Activated T-helper 17 cell treated with anti-CD3 and anti-CD28 coated beads, Interleukin-2, amount 50 U/mL, for 72 hours (primary cell): ENCODE results near the gene AADAC. TPM values are rescaled to one million over a fixed set of nuclear protein-coding genes. Genes with fewer than 3 reads are reported as not detected.
"Not testable (repeated sequence)": the region's sequence is repeated elsewhere in the genome, so short reads cannot be mapped to it uniquely, and the experiment has no call there.

Experiments used
- ATAC-seq: fragments of 150-1000 bp; cut with Tn5 transposase; replicated peaks from 2 replicates; pipeline ENCODE4 v1.10.0; 2021; ENCODE audit warnings: mild to moderate bottlenecking, moderate library complexity
- H3K27ac Mint-ChIP-seq: one replicate; pipeline ENCODE4 v1.8.0; 2022; ENCODE audit warnings: mixed read lengths
- H3K27me3 Mint-ChIP-seq: one replicate; pipeline ENCODE4 v1.8.0; 2022; ENCODE audit warnings: mixed read lengths
- H3K36me3 Mint-ChIP-seq: one replicate; pipeline ENCODE4 v1.8.0; 2022; ENCODE audit warnings: low read depth, mild to moderate bottlenecking, mixed read lengths
- H3K4me1 Mint-ChIP-seq: one replicate; pipeline ENCODE4 v1.8.0; 2022; ENCODE audit warnings: mixed read lengths
- H3K4me3 Mint-ChIP-seq: one replicate; pipeline ENCODE4 v1.8.0; 2022; ENCODE audit warnings: mild to moderate bottlenecking, mixed read lengths
- H3K9me3 Mint-ChIP-seq: one replicate; pipeline ENCODE4 v1.8.0; 2022; ENCODE audit warnings: mixed read lengths
- total RNA-seq, 2 donors: library from RNA; stranded (reverse); gene quantifications; one replicate each; pipeline ENCODE4 v1.2.3, GENCODE V29; 2022

AADAC gene
- total RNA-seq, 2 donors from 2014 or later, result not detected

- no peak for ATAC-seq
- no peak overlapping the region for H3K27ac Mint-ChIP-seq
- no peaks in the 10 kb centered on the region for H3K36me3 Mint-ChIP-seq
- H3K4me1 Mint-ChIP-seq, result no peaks in the 10 kb centered on the region
- H3K4me3 Mint-ChIP-seq, result no peak overlapping the region
- peaks cover 11% of the 10 kb centered on the region for H3K27me3 Mint-ChIP-seq
- H3K9me3 Mint-ChIP-seq, result no peaks in the 10 kb centered on the region
These were observed 42.7 kb downstream of the AADAC start for GRCh38 chr3:151856641-151857040.

- ATAC-seq, result no peak
- no peak overlapping the region for H3K27ac Mint-ChIP-seq
- H3K4me3 Mint-ChIP-seq, result no peak overlapping the region
- no peaks in the 10 kb centered on the region for H3K9me3 Mint-ChIP-seq
- H3K36me3 Mint-ChIP-seq, result no peaks in the 10 kb centered on the region
- H3K4me1 Mint-ChIP-seq, result no peaks in the 10 kb centered on the region
- peaks cover 11% of the 10 kb centered on the region for H3K27me3 Mint-ChIP-seq
These were observed 45.3 kb downstream of the AADAC start for GRCh38 chr3:151859233-151859673.

- no peaks in the 10 kb centered on the region for H3K4me1 Mint-ChIP-seq
- H3K27ac Mint-ChIP-seq, result no peak overlapping the region
- H3K9me3 Mint-ChIP-seq, result no peaks in the 10 kb centered on the region
- H3K4me3 Mint-ChIP-seq, result no peak overlapping the region
- no peak for ATAC-seq
- H3K36me3 Mint-ChIP-seq, result no peaks in the 10 kb centered on the region
- H3K27me3 Mint-ChIP-seq, result peaks cover 11% of the 10 kb centered on the region
These were observed 46.0 kb downstream of the AADAC start for GRCh38 chr3:151859905-151860304.

- no peaks in the 10 kb centered on the region for H3K36me3 Mint-ChIP-seq
- no peak overlapping the region for H3K27ac Mint-ChIP-seq
- H3K4me3 Mint-ChIP-seq, result no peak overlapping the region
- H3K9me3 Mint-ChIP-seq, result no peaks in the 10 kb centered on the region
- no peak for ATAC-seq
- H3K4me1 Mint-ChIP-seq, result no peaks in the 10 kb centered on the region
- peaks cover 3% of the 10 kb centered on the region for H3K27me3 Mint-ChIP-seq
These were observed 49.7 kb downstream of the AADAC start for GRCh38 chr3:151863611-151864010.

- Mint-ChIP-seq H3K4me3 (no peak overlapping the region), H3K27me3 (no peaks in the 10 kb centered on the region), H3K27ac (no peak overlapping the region), H3K4me1 (no peaks in the 10 kb centered on the region), H3K36me3 (no peaks in the 10 kb centered on the region), H3K9me3 (no peaks in the 10 kb centered on the region)
- ATAC-seq, result no peak
These were observed 50.6 kb downstream of the AADAC start for GRCh38 chr3:151864423-151865101.

GRCh38 chr3:151866711-151867410, 52.9 kb downstream of the AADAC start:
- H3K4me3 Mint-ChIP-seq, result no peak overlapping the region
- no peaks in the 10 kb centered on the region for H3K9me3 Mint-ChIP-seq
- ATAC-seq, result no peak
- H3K27ac Mint-ChIP-seq, result no peak overlapping the region
- H3K36me3 Mint-ChIP-seq, result no peaks in the 10 kb centered on the region
- H3K4me1 Mint-ChIP-seq, result no peaks in the 10 kb centered on the region
- H3K27me3 Mint-ChIP-seq, result no peaks in the 10 kb centered on the region

- H3K36me3 Mint-ChIP-seq, result no peaks in the 10 kb centered on the region
- H3K27me3 Mint-ChIP-seq, result no peaks in the 10 kb centered on the region
- no peak overlapping the region for H3K4me3 Mint-ChIP-seq
- ATAC-seq, result no peak
- H3K4me1 Mint-ChIP-seq, result no peaks in the 10 kb centered on the region
- H3K9me3 Mint-ChIP-seq, result no peaks in the 10 kb centered on the region
- H3K27ac Mint-ChIP-seq, result no peak overlapping the region
These were observed 53.8 kb downstream of the AADAC start for GRCh38 chr3:151867666-151868065.

- no peak overlapping the region for H3K4me3 Mint-ChIP-seq
- no peaks in the 10 kb centered on the region for H3K4me1 Mint-ChIP-seq
- no peaks in the 10 kb centered on the region for H3K36me3 Mint-ChIP-seq
- H3K9me3 Mint-ChIP-seq, result no peaks in the 10 kb centered on the region
- no peaks in the 10 kb centered on the region for H3K27me3 Mint-ChIP-seq
- ATAC-seq, result no peak
- no peak overlapping the region for H3K27ac Mint-ChIP-seq
These were observed 55.3 kb downstream of the AADAC start for GRCh38 chr3:151869181-151869580.

- Mint-ChIP-seq H3K27me3 (peaks cover 5% of the 10 kb centered on the region), H3K36me3 (no peaks in the 10 kb centered on the region), H3K4me1 (no peaks in the 10 kb centered on the region), H3K27ac (no peak overlapping the region), H3K4me3 (no peak overlapping the region), H3K9me3 (no peaks in the 10 kb centered on the region)
- ATAC-seq, result no peak
These were observed 57.9 kb downstream of the AADAC start for GRCh38 chr3:151871639-151872468.

GRCh38 chr3:151873398-151873797, 59.5 kb downstream of the AADAC start, which contains the start of gene SUCNR1:
Gene SUCNR1, plus strand, starts transcription at chr3:151873643. Its CDS starts 6,250 bp downstream, at chr3:151879893.
- H3K27ac Mint-ChIP-seq, result no peak within 1 kb of the TSS
- H3K4me3 Mint-ChIP-seq, result no peak within 1 kb of the TSS
- no peaks in the 10 kb centered on the region for H3K9me3 Mint-ChIP-seq
- no peaks in the 10 kb centered on the region for H3K4me1 Mint-ChIP-seq
- no peaks in the 10 kb centered on the region for H3K36me3 Mint-ChIP-seq
- peaks cover 5% of the 10 kb centered on the region for H3K27me3 Mint-ChIP-seq
- ATAC-seq, result no peak

- not testable (repeated sequence) for H3K4me3 Mint-ChIP-seq, H3K27me3 Mint-ChIP-seq, H3K36me3 Mint-ChIP-seq, H3K27ac Mint-ChIP-seq, H3K9me3 Mint-ChIP-seq, H3K4me1 Mint-ChIP-seq, ATAC-seq
These were observed 60.2 kb downstream of the AADAC start for GRCh38 chr3:151874079-151874478.

- Mint-ChIP-seq H3K9me3 (no peaks in the 10 kb centered on the region), H3K4me1 (peaks cover 4% of the 10 kb centered on the region), H3K27ac (no peak overlapping the region), H3K4me3 (no peak overlapping the region), H3K36me3 (no peaks in the 10 kb centered on the region), H3K27me3 (peaks cover 8% of the 10 kb centered on the region)
- ATAC-seq, result no peak
These were observed 61.8 kb downstream of the AADAC start for GRCh38 chr3:151875759-151876158.

GRCh38 chr3:151877269-151877668, 63.4 kb downstream of the AADAC start:
- Mint-ChIP-seq H3K4me3 (no peak overlapping the region), H3K36me3 (no peaks in the 10 kb centered on the region), H3K27ac (no peak overlapping the region), H3K4me1 (peaks cover 4% of the 10 kb centered on the region), H3K9me3 (no peaks in the 10 kb centered on the region), H3K27me3 (peaks cover 13% of the 10 kb centered on the region)
- ATAC-seq, result no peak
